ENCODE results near the gene FNDC3A. TPM values are rescaled to one million over a fixed set of nuclear protein-coding genes. Genes with fewer than 3 reads are reported as not detected.
"Not testable (repeated sequence)": the region's sequence is repeated elsewhere in the genome, so short reads cannot be mapped to it uniquely, and the experiment has no call there.

Gene FNDC3A
- total RNA-seq, 2 donors from 2014 or later, result 53.7 to 62.8 TPM

GRCh38 chr13:49113526-49114286 lies 138.0 kb downstream of the FNDC3A start:
- no peak for TF ChIP-seq CTCF (IDR thresholded peaks at IDR 0.05)
- no peak for TF ChIP-seq POLR2A (IDR thresholded peaks at IDR 0.05)
- no peak for ATAC-seq
- DNase-seq, result no peak
- intact Hi-C loops (cut with DNase I), result no loop called here
- WGBS, 2 donors, result 2 to 18% methylated on average over 1 of the region's 1 CpG
- Histone ChIP-seq H3K27ac (peak overlapping the region in 2 of 4 donors; percentile 14 to 48), H3K27me3 (no peaks in the 10 kb centered on the region), H3K4me3 (no peak overlapping the region), H3K9me3 (no peaks in the 10 kb centered on the region), H3K4me1 (peaks cover 39% of the 10 kb centered on the region), H3K36me3 (replicated peaks in 1 of 2; ENCODE audit: insufficient read depth in 1 of 2, low read depth in 2 of 2) (peaks cover 7 to 8% of the 10 kb centered on the region in 2 donors)

GRCh38 chr13:49116873-49117272 lies 141.2 kb downstream of the FNDC3A start:
- DNase-seq, result no peak
- Histone ChIP-seq H3K4me3 (no peak overlapping the region), H3K27me3 (no peaks in the 10 kb centered on the region), H3K9me3 (no peaks in the 10 kb centered on the region), H3K27ac (no peak overlapping the region), H3K36me3 (replicated peaks in 1 of 2; ENCODE audit: insufficient read depth in 1 of 2, low read depth in 2 of 2) (peaks cover 10 to 12% of the 10 kb centered on the region in 2 donors), H3K4me1 (peaks cover 21% of the 10 kb centered on the region)
- no peak for ATAC-seq
- WGBS, 2 donors, result 65 to 68% methylated on average over 2 of the region's 2 CpGs
- TF ChIP-seq CTCF (IDR thresholded peaks at IDR 0.05) (no peak), POLR2A (IDR thresholded peaks at IDR 0.05) (no peak)
- intact Hi-C loops (cut with DNase I), result no loop called here

GRCh38 chr13:49118455-49118854 lies 142.7 kb downstream of the FNDC3A start:
- intact Hi-C loops (cut with DNase I); DNase-seq; H3K4me1 ChIP-seq; H3K27me3 ChIP-seq; ATAC-seq; H3K27ac ChIP-seq; H3K4me3 ChIP-seq; H3K9me3 ChIP-seq: not testable (repeated sequence)
- peaks cover 10 to 12% of the 10 kb centered on the region in 2 donors for H3K36me3 ChIP-seq (replicated peaks in 1 of 2; ENCODE audit: insufficient read depth in 1 of 2, low read depth in 2 of 2)
- WGBS, 2 donors, result 93 to 95% methylated on average over 3 to 6 of the region's 6 CpGs

- DNase-seq (no peak), ATAC-seq (peak; percentile 65)
- Histone ChIP-seq H3K36me3 (replicated peaks in 1 of 2; ENCODE audit: insufficient read depth in 1 of 2, low read depth in 2 of 2) (no peaks in the 10 kb centered on the region), H3K4me1 (no peaks in the 10 kb centered on the region), H3K9me3 (no peaks in the 10 kb centered on the region), H3K27me3 (no peaks in the 10 kb centered on the region), H3K27ac (peak overlapping the region in 3 of 4 donors; percentile 34 to 60 (median 37)), H3K4me3 (no peak overlapping the region)
- WGBS, 2 donors, result 47 to 54% methylated on average over 5 of the region's 5 CpGs
- intact Hi-C loops (cut with DNase I), result no loop called here
- TF ChIP-seq CTCF (IDR thresholded peaks at IDR 0.05) (no peak), POLR2A (IDR thresholded peaks at IDR 0.05) (no peak)
These were observed 149.1 kb downstream of the FNDC3A start for GRCh38 chr13:49124693-49125304.

GRCh38 chr13:49125964-49126524 lies 150.3 kb downstream of the FNDC3A start:
- Histone ChIP-seq H3K27ac (no peak overlapping the region), H3K4me1 (no peaks in the 10 kb centered on the region), H3K4me3 (no peak overlapping the region), H3K27me3 (no peaks in the 10 kb centered on the region), H3K36me3 (replicated peaks in 1 of 2; ENCODE audit: insufficient read depth in 1 of 2, low read depth in 2 of 2) (peaks cover 0 to under 1% of the 10 kb centered on the region in 2 donors), H3K9me3 (no peaks in the 10 kb centered on the region)
- DNase-seq, result no peak
- TF ChIP-seq CTCF (IDR thresholded peaks at IDR 0.05) (no peak), POLR2A (IDR thresholded peaks at IDR 0.05) (no peak)
- intact Hi-C loops (cut with DNase I), result no loop called here
- no peak for ATAC-seq
- 37 to 81% methylated on average over 2 of the region's 2 CpGs for WGBS, 2 donors
